Lung (tissue), 12 donors: ENCODE results near the gene GALNT10. TPM values are rescaled to one million over a fixed set of nuclear protein-coding genes. Genes with fewer than 3 reads are reported as not detected.

Experiments
- ATAC-seq: fragments of 200-7000 bp; cut with Tn5 transposase; one replicate; pipeline ENCODE4 v1.9.1; 2020; ENCODE audit warnings: moderate number of reproducible peaks; ENCODE audit not compliant: insufficient read depth, low FRiP score
- DNase-seq, 3 donors: peaks; one replicate each; pipeline ENCODE4 v3.0.0-alpha.2; 2013 to 2017
- H3K27ac ChIP-seq, 2 donors: one replicate each; pipeline ENCODE4 v1.5.1; 2013; ENCODE audit warnings: mild to moderate bottlenecking in 2 of 2, moderate library complexity in 2 of 2, control low read depth in 1 of 2, inconsistent platforms in 1 of 2, low read depth in 1 of 2, low read length in 1 of 2
- H3K27me3 ChIP-seq, 3 donors: one replicate each; pipeline ENCODE4 v1.5.1; 2013; ENCODE audit warnings: low read length in 2 of 3; ENCODE audit not compliant: control insufficient read depth in 3 of 3, insufficient read depth in 3 of 3
- H3K36me3 ChIP-seq, 4 donors: one replicate each; pipeline ENCODE4 v1.5.1; 2013; ENCODE audit warnings: low read length in 4 of 4, mild to moderate bottlenecking in 1 of 4, moderate library complexity in 1 of 4; ENCODE audit not compliant: control insufficient read depth in 4 of 4, insufficient read depth in 4 of 4
- H3K4me1 ChIP-seq, 5 donors: one replicate each; pipeline ENCODE4 v1.5.1; 2013; ENCODE audit warnings: low read length in 5 of 5, mild to moderate bottlenecking in 2 of 5, moderate library complexity in 1 of 5; ENCODE audit not compliant: control insufficient read depth in 5 of 5, insufficient read depth in 5 of 5
- H3K4me3 ChIP-seq: one replicate; pipeline ENCODE4 v1.5.1; 2013; ENCODE audit warnings: mild to moderate bottlenecking, control low read depth, moderate library complexity
- H3K9ac ChIP-seq, 2 donors: one replicate each; pipeline ENCODE4 v1.5.1; 2013; ENCODE audit warnings: low read length in 2 of 2, control low read depth in 1 of 2; ENCODE audit not compliant: insufficient read depth in 1 of 2
- H3K9me3 ChIP-seq, 4 donors: one replicate each; pipeline ENCODE4 v1.5.1; 2013; ENCODE audit warnings: low read length in 3 of 4, mild to moderate bottlenecking in 1 of 4, moderate library complexity in 1 of 4; ENCODE audit not compliant: control insufficient read depth in 4 of 4, insufficient read depth in 3 of 4
- WGBS, 2 donors: extraction: QIAGEN DNeasy Blood & Tissue Kit; methylation state at CpG; one replicate each; pipeline ENCODE4 v1.1.7; 2013; 5-methylcytosine and 5-hydroxymethylcytosine counted together
- polyA plus RNA-seq, 2 donors: library from polyadenylated mRNA; stranded (reverse); fragments of 200-250 nt; gene quantifications; one replicate each; pipeline ENCODE4 v1.2.1, GENCODE V29; 2013
- total RNA-seq, 2 donors: library from RNA; depleted of rRNA in 1 of 2; stranded (reverse); fragments of >200 nt in 1 of 2; gene quantifications; one replicate each; pipeline ENCODE4 v1.2.1, GENCODE V29; 2014 to 2021
- TF ChIP-seq, protein P1 (sequence below): IDR thresholded peaks from 2 replicates; pipeline ENCODE4 v1.5.1; 2012; ENCODE audit warnings: mild to moderate bottlenecking; ENCODE audit errors: control extremely low read depth, extremely low read depth
- donor health status: control.
- donor health status: control.
- donor health status: Bipolar disorder and iron deficiency.
- donor health status: healthy.
- donor health status: DM: yes; HTN: yes; CAD: no.

The GALNT10 gene
- total and polyA plus RNA-seq, 4 donors, result 9.0 to 70.2 (median 22.0) TPM

DNA sequence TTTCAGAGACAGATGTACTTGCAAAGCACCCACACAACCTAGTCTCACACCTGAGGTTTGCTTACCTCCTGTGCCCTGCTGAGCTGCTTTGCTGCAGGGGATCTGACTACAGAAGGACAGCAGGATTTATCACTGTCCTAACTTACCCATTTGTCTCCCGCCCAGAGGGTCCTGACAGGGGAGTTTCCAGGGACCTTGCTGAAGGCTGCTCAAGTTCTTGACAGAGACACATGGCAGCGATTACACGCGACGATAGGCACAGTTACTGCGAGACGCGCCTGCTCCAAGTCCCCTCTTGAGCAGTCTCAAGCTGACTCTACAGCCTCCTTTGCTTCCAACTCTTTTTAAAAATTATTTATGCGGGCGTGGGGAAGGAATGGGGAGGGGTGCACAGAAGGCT is 24.6 kb upstream of the GALNT10 start:
- TF ChIP-seq, protein P1, sequence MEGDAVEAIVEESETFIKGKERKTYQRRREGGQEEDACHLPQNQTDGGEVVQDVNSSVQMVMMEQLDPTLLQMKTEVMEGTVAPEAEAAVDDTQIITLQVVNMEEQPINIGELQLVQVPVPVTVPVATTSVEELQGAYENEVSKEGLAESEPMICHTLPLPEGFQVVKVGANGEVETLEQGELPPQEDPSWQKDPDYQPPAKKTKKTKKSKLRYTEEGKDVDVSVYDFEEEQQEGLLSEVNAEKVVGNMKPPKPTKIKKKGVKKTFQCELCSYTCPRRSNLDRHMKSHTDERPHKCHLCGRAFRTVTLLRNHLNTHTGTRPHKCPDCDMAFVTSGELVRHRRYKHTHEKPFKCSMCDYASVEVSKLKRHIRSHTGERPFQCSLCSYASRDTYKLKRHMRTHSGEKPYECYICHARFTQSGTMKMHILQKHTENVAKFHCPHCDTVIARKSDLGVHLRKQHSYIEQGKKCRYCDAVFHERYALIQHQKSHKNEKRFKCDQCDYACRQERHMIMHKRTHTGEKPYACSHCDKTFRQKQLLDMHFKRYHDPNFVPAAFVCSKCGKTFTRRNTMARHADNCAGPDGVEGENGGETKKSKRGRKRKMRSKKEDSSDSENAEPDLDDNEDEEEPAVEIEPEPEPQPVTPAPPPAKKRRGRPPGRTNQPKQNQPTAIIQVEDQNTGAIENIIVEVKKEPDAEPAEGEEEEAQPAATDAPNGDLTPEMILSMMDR, result no peak

DNA sequence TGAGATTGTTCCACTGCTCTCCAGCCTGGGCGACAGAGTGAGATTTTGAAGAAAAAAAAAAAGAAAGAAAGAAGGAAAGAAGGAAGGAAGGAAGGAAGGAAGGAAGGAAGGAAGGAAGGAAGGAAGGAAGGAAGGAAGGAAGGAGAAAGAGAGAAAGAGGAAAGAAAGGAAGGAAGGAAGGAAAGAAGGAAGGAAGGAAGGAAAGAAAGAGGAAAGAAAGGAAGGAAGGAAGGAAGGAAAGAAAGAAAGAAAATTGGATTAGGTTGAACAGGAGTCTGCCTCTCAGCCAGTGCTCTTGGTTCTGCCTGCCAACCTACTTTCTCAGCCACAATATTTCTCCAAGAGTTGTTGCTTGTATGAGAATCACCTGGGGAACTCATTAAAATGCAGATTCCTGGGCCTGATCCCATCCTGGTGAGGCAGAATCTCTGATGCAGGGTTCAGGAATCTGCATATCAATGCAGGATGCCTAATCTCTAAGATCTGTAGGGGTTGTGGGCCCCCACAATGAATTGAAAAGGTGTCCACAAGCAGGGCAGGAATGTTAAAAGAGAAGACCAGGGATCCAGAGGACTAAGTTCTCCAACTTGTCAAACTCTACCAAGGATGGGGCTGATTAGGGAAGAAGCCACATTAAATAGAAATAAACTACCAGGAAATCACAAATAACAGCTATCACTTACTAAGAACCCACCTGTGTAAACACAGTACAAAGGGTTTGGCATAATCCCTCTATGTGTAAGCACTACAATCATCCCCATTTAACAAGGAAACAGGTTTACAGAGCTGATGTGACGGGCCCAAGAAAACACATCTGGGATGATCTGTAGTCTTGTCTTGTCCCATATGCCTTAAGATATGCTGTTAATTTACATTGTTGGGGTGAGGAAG is 23.4 kb upstream of the GALNT10 start:
- Histone ChIP-seq H3K9me3 (no peaks in the 10 kb centered on the region), H3K4me1 (peaks cover 0 to 7% (median 6%) of the 10 kb centered on the region in 5 donors), H3K27me3 (peaks cover 0 to 10% (median 10%) of the 10 kb centered on the region in 3 donors), H3K27ac (no peak overlapping the region), H3K9ac (no peak overlapping the region), H3K4me3 (no peak overlapping the region), H3K36me3 (no peaks in the 10 kb centered on the region)
- TF ChIP-seq, protein P1, result no peak
- ATAC-seq (no peak), DNase-seq (no peak)
- 49 to 82% methylated on average over 2 of the region's 2 CpGs for WGBS, 2 donors

More for the DNA sequence above, 24.6 kb upstream of the GALNT10 start:
- Histone ChIP-seq H3K4me3 (no peak overlapping the region), H3K27ac (no peak overlapping the region), H3K9ac (no peak overlapping the region), H3K27me3 (peaks cover 0 to 10% (median 10%) of the 10 kb centered on the region in 3 donors), H3K9me3 (no peaks in the 10 kb centered on the region), H3K36me3 (no peaks in the 10 kb centered on the region), H3K4me1 (peaks cover 0 to 11% (median 6%) of the 10 kb centered on the region in 5 donors)
- no peak for DNase-seq
- no peak for ATAC-seq
- WGBS, 2 donors, result 28 to 31% methylated on average over 10 of the region's 10 CpGs

DNA sequence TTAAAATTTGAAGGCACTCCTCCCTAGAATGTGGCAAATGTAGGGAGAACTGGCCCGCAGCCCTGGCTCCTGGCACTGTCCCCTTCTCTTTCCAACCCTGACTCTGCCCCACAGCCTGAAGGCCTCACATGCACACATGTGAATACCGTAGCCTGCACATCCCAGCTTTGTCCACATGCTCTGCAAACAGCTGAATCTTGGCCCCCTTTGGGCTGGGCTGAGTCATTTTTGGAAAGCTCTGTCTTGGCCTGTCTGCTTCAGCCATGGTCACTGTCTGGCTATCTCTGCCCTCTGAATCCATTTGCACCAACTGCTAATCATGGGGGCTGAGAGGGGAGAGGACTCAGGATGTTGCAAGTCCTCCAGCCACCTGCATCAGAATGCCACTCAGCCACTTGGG is 22.1 kb upstream of the GALNT10 start:
- ATAC-seq, result peak; percentile 27

More for the DNA sequence above, 22.1 kb upstream of the GALNT10 start:
- Histone ChIP-seq H3K9ac (no peak overlapping the region), H3K27ac (no peak overlapping the region), H3K27me3 (peaks cover 0 to 10% (median 10%) of the 10 kb centered on the region in 3 donors), H3K9me3 (no peaks in the 10 kb centered on the region), H3K36me3 (no peaks in the 10 kb centered on the region), H3K4me1 (peaks cover 0 to 3% (median 0%) of the 10 kb centered on the region in 5 donors), H3K4me3 (no peak overlapping the region)
- WGBS, 2 donors, result 86 to 96% methylated on average over 2 of the region's 2 CpGs
- TF ChIP-seq, protein P1, result no peak
- no peak for DNase-seq
